Stimulated activated naive CD8-positive, alpha-beta T cell treated with anti-CD3 and anti-CD28 coated beads, Interleukin-15, Interleukin-2, amounts not matched to agents 100 U/mL and 50 U/mL, for 24 hours (primary cell): Measurements from ENCODE around the gene BORCS6.

ENCODE experiments used
- ATAC-seq: fragments of 150-1000 bp; cut with Tn5 transposase; one replicate; pipeline ENCODE4 v1.10.0; 2021
- DNase-seq: peaks from one replicate; pipeline ENCODE4 v3.0.0; 2021

Gene BORCS6

GRCh38 chr17:8142158-8142886 lies 47.7 kb downstream of the BORCS6 start:
- ATAC-seq, result no peak
- DNase-seq, result no peak

- DNase-seq (no peak), ATAC-seq (no peak)
Observed at GRCh38 chr17:8141741-8142140, 48.2 kb downstream of the BORCS6 start.

GRCh38 chr17:8141045-8141444 lies 48.9 kb downstream of the BORCS6 start:
- DNase-seq (no peak), ATAC-seq (no peak)

- ATAC-seq, result no peak
- no peak for DNase-seq
Observed at GRCh38 chr17:8140065-8141029, 49.6 kb downstream of the BORCS6 start.

GRCh38 chr17:8138672-8139371 lies 51.2 kb downstream of the BORCS6 start:
- peak; percentile 97 for DNase-seq
- ATAC-seq, result peak; percentile 93

DNA sequence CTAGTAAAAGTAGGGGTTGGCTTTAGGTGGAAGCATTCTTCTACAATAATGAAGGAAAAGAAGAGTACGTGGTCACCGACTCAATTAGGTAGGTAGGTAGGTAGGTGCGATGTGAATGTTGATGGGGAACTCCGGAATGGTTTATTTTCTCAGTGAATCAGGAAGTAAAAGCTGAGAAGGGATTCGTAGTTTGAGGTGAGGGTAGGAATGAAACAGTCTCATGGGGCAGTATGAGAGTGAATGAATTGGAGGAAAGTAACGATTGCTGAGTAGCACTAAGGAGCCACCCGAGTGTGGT lies 51.7 kb downstream of the BORCS6 start:
- no peak for ATAC-seq
- DNase-seq, result no peak
